Measurements from ENCODE around the gene CSRNP3. TPM values are rescaled to one million over a fixed set of nuclear protein-coding genes. Genes with fewer than 3 reads are reported as not detected.

CSRNP3 gene
- total and polyA plus RNA-seq, 2 donors (not counting 1 experiment from before 2014, with no cell fraction given), result not detected

GRCh38 chr2:165700531-165700930 is 231.0 kb downstream of the CSRNP3 start:
- no peaks in the 10 kb centered on the region for H3K9me3 ChIP-seq (ENCODE audit: control extremely low read depth in 1 of 3, control insufficient read depth in 2 of 3, insufficient read depth in 1 of 3, low read length in 2 of 3)
- no peak for TF ChIP-seq EZH2 (IDR thresholded peaks at IDR 0.05; ENCODE audit: borderline replicate concordance, insufficient read depth, low read depth, low read length, poor library complexity, severe bottlenecking)
- TF ChIP-seq CTCF (IDR thresholded peaks at IDR 0.05), result no peak
- CTCF ChIA-PET, result interaction anchor here (1.2 to 2.0 kb wide), 3 partner anchors 173 to 300 kb away, joined by 3 to 9 read pairs (median 6); no protein-coding TSS in a partner anchor

GRCh38 chr2:165701147-165701546 is 231.6 kb downstream of the CSRNP3 start:
- Histone ChIP-seq H3K4me3 (ENCODE audit: control extremely low read depth in 1 of 5, extremely low read depth in 1 of 5, insufficient read depth in 1 of 5, low read depth in 2 of 5, low read length in 4 of 5) (no peak overlapping the region), H2AFZ (ENCODE audit: insufficient read depth, low read depth, low read length, poor library complexity, severe bottlenecking) (no peak overlapping the region), H3K79me2 (ENCODE audit: control insufficient read depth, insufficient read depth, low read length) (no peaks in the 10 kb centered on the region), H3K4me1 (ENCODE audit: control insufficient read depth in 2 of 2, insufficient read depth in 2 of 2, low read length in 2 of 2) (no peaks in the 10 kb centered on the region), H3K36me3 (replicated peaks in 1 of 2; ENCODE audit: control extremely low read depth in 1 of 2, control insufficient read depth in 1 of 2, extremely low read depth in 1 of 2, insufficient read depth in 2 of 2, low read length in 1 of 2) (no peaks in the 10 kb centered on the region), H3K9ac (ENCODE audit: low read length) (no peak overlapping the region), H4K20me1 (ENCODE audit: control insufficient read depth, insufficient read depth, low read length, poor library complexity, severe bottlenecking) (no peaks in the 10 kb centered on the region), H3K27me3 (replicated peaks in 1 of 4; ENCODE audit: control extremely low read depth in 1 of 4, control insufficient read depth in 3 of 4, insufficient read depth in 4 of 4, low read length in 3 of 4) (no peaks in the 10 kb centered on the region), H3K27ac (ENCODE audit: low read length in 2 of 2) (no peak overlapping the region), H3K9me3 (ENCODE audit: control extremely low read depth in 1 of 3, control insufficient read depth in 2 of 3, insufficient read depth in 1 of 3, low read length in 2 of 3) (no peaks in the 10 kb centered on the region), H3K4me2 (replicated peaks; ENCODE audit: low read depth, low read length, poor library complexity, severe bottlenecking) (no peak overlapping the region)
- ChIA-PET POLR2A (no interaction called here), CTCF (interaction anchor here (1.2 to 2.0 kb wide), 3 partner anchors 173 to 300 kb away, joined by 3 to 9 read pairs (median 6); no protein-coding TSS in a partner anchor)
- Mint-ChIP-seq H3K4me3 (no peak overlapping the region), H3K27me3 (peaks cover 4% of the 10 kb centered on the region), H3K4me1 (peaks cover 5% of the 10 kb centered on the region), H3K9me3 (ENCODE audit: insufficient read depth) (no peaks in the 10 kb centered on the region), H3K27ac (no peak overlapping the region)
- ATAC-seq (ENCODE audit: low read depth) (no peak), DNase-seq (no peak)
- intact Hi-C loops (cut with micrococcal nuclease), result no loop called here
- WGBS (ENCODE audit: insufficient coverage), result 100% methylated on average over 1 of the region's 6 CpGs
- no peak for TF ChIP-seq CTCF (IDR thresholded peaks at IDR 0.05)
- no peak for TF ChIP-seq EZH2 (IDR thresholded peaks at IDR 0.05; ENCODE audit: borderline replicate concordance, insufficient read depth, low read depth, low read length, poor library complexity, severe bottlenecking)

More at GRCh38 chr2:165700531-165700930, 231.0 kb downstream of the CSRNP3 start:
- Histone ChIP-seq H3K27ac (ENCODE audit: low read length in 2 of 2) (no peak overlapping the region), H3K4me1 (ENCODE audit: control insufficient read depth in 2 of 2, insufficient read depth in 2 of 2, low read length in 2 of 2) (no peaks in the 10 kb centered on the region), H2AFZ (ENCODE audit: insufficient read depth, low read depth, low read length, poor library complexity, severe bottlenecking) (no peak overlapping the region), H3K79me2 (ENCODE audit: control insufficient read depth, insufficient read depth, low read length) (no peaks in the 10 kb centered on the region), H3K27me3 (replicated peaks in 1 of 4; ENCODE audit: control extremely low read depth in 1 of 4, control insufficient read depth in 3 of 4, insufficient read depth in 4 of 4, low read length in 3 of 4) (no peaks in the 10 kb centered on the region), H3K4me3 (ENCODE audit: control extremely low read depth in 1 of 5, extremely low read depth in 1 of 5, insufficient read depth in 1 of 5, low read depth in 2 of 5, low read length in 4 of 5) (no peak overlapping the region), H3K9ac (ENCODE audit: low read length) (no peak overlapping the region), H4K20me1 (ENCODE audit: control insufficient read depth, insufficient read depth, low read length, poor library complexity, severe bottlenecking) (no peaks in the 10 kb centered on the region), H3K36me3 (replicated peaks in 1 of 2; ENCODE audit: control extremely low read depth in 1 of 2, control insufficient read depth in 1 of 2, extremely low read depth in 1 of 2, insufficient read depth in 2 of 2, low read length in 1 of 2) (no peaks in the 10 kb centered on the region), H3K4me2 (replicated peaks; ENCODE audit: low read depth, low read length, poor library complexity, severe bottlenecking) (no peak overlapping the region)
- Mint-ChIP-seq H3K27ac (no peak overlapping the region), H3K27me3 (peaks cover 4% of the 10 kb centered on the region), H3K4me1 (peaks cover 5% of the 10 kb centered on the region), H3K4me3 (no peak overlapping the region), H3K9me3 (ENCODE audit: insufficient read depth) (no peaks in the 10 kb centered on the region)
- no peak for ATAC-seq (ENCODE audit: low read depth)
- WGBS (ENCODE audit: insufficient coverage), result 95% methylated on average over 4 of the region's 5 CpGs
- no peak for DNase-seq
- intact Hi-C loops (cut with micrococcal nuclease), result no loop called here
- POLR2A ChIA-PET, result no interaction called here
